AG04450 (cell line): ENCODE data around the gene SLC26A5. TPM values are rescaled to one million over a fixed set of nuclear protein-coding genes. Genes with fewer than 3 reads are reported as not detected.
"Not testable (repeated sequence)": the region's sequence is repeated elsewhere in the genome, so short reads cannot be mapped to it uniquely, and the experiment has no call there.

Experiments
- CTCF ChIA-PET: fragments of 300-600, 350-600 bp; formaldehyde crosslinking; extraction: SDS; loops from one replicate; lab custom pipeline; 2022; ENCODE audit warnings: antibody characterized with exemption, inconsistent platforms; lab: Charles Lee
- POLR2A ChIA-PET: fragments of 350-600 bp; formaldehyde crosslinking; extraction: SDS; loops from one replicate; lab custom pipeline; 2021; ENCODE audit warnings: antibody characterized with exemption, inconsistent platforms; lab: Yijun Ruan, JAX
- DNase-seq: peaks from one replicate; pipeline ENCODE4 v3.0.0-alpha.2; 2011; ENCODE audit warnings: low read depth, low spot score
- H3K27ac ChIP-seq: one replicate; pipeline ENCODE4 v1.5.1; 2012; ENCODE audit warnings: low read depth, low read length, control low read depth
- H3K27me3 ChIP-seq: one replicate; pipeline ENCODE4 v1.6.0; 2012; ENCODE audit warnings: low read length; ENCODE audit not compliant: control insufficient read depth, insufficient read depth
- H3K4me3 ChIP-seq: 2 replicates; pipeline ENCODE4 v1.5.1; 2011; ENCODE audit warnings: mild to moderate bottlenecking, low read depth, low read length, control low read depth
- H3K9me3 ChIP-seq: 2 replicates; pipeline ENCODE4 v1.5.1; 2012; ENCODE audit warnings: low read length; ENCODE audit not compliant: control insufficient read depth, insufficient read depth
- polyA minus RNA-seq: library from RNA; depleted of rRNA, polyadenylated mRNA; stranded (reverse); fragments of >200 nt; gene quantifications from 2 replicates; pipeline ENCODE4 v1.2.3, GENCODE V29; 2011; rRNA and poly(A)+ RNA removed
- polyA plus RNA-seq: library from polyadenylated mRNA; depleted of rRNA; stranded (reverse); fragments of >200 nt; gene quantifications from 2 replicates; pipeline ENCODE4 v1.2.3, GENCODE V29; 2011; rRNA removed
- TF ChIP-seq, protein P1 (sequence below): IDR thresholded peaks from 2 replicates; pipeline ENCODE4 v1.5.1; 2011; ENCODE audit warnings: low read depth, low read length, control low read depth, inconsistent platforms

The SLC26A5 gene, protein sequence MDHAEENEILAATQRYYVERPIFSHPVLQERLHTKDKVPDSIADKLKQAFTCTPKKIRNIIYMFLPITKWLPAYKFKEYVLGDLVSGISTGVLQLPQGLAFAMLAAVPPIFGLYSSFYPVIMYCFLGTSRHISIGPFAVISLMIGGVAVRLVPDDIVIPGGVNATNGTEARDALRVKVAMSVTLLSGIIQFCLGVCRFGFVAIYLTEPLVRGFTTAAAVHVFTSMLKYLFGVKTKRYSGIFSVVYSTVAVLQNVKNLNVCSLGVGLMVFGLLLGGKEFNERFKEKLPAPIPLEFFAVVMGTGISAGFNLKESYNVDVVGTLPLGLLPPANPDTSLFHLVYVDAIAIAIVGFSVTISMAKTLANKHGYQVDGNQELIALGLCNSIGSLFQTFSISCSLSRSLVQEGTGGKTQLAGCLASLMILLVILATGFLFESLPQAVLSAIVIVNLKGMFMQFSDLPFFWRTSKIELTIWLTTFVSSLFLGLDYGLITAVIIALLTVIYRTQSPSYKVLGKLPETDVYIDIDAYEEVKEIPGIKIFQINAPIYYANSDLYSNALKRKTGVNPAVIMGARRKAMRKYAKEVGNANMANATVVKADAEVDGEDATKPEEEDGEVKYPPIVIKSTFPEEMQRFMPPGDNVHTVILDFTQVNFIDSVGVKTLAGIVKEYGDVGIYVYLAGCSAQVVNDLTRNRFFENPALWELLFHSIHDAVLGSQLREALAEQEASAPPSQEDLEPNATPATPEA
- not detected in 2 replicates for polyA plus RNA-seq
- polyA minus RNA-seq = not detected in 2 replicates

DNA sequence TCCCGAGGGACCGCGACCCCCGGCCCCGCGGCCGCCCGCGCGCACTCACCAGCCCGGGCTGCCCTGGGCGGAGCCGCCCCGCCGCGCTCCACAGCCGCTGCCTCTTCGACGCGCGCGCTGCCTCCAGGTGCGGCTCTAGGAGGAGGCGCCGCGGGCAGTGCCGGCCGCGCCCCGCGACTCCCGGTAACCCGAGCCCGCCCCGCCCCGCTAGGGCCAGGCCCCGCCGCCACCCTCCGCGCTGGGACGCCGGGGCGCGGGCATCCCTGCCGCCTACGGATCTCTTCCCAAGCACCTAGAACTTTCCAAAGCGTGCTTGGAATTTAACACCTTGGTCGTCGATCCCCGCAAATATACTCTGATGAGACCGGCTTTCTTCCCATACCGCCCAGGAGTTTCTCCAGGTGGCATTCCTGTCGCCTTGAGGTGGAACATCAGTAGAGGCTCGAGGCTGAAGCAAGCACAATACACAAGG is at the start of gene SLC26A5:
Gene SLC26A5 (minus strand): TSS at position 159 of the 472 bp plus-strand sequence. CDS start 24,693 bp downstream, outside the sequence.
- Histone ChIP-seq H3K27me3 (peaks cover 42% of the 10 kb centered on the region), H3K9me3 (no peaks in the 10 kb centered on the region; the same call in 1 of the 2 replicates), H3K27ac (no peak within 1 kb of the TSS), H3K4me3 (peak within 1 kb of the TSS; percentile 42)
- ChIA-PET CTCF (interaction anchor here (0.5 to 1.4 kb wide), 14 partner anchors 10 to 1131 kb away, joined by 3 to 13 read pairs (median 3); no protein-coding TSS in a partner anchor), POLR2A (no interaction called here)
- DNase-seq = no peak
- TF ChIP-seq, protein P1, sequence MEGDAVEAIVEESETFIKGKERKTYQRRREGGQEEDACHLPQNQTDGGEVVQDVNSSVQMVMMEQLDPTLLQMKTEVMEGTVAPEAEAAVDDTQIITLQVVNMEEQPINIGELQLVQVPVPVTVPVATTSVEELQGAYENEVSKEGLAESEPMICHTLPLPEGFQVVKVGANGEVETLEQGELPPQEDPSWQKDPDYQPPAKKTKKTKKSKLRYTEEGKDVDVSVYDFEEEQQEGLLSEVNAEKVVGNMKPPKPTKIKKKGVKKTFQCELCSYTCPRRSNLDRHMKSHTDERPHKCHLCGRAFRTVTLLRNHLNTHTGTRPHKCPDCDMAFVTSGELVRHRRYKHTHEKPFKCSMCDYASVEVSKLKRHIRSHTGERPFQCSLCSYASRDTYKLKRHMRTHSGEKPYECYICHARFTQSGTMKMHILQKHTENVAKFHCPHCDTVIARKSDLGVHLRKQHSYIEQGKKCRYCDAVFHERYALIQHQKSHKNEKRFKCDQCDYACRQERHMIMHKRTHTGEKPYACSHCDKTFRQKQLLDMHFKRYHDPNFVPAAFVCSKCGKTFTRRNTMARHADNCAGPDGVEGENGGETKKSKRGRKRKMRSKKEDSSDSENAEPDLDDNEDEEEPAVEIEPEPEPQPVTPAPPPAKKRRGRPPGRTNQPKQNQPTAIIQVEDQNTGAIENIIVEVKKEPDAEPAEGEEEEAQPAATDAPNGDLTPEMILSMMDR = no peak

DNA sequence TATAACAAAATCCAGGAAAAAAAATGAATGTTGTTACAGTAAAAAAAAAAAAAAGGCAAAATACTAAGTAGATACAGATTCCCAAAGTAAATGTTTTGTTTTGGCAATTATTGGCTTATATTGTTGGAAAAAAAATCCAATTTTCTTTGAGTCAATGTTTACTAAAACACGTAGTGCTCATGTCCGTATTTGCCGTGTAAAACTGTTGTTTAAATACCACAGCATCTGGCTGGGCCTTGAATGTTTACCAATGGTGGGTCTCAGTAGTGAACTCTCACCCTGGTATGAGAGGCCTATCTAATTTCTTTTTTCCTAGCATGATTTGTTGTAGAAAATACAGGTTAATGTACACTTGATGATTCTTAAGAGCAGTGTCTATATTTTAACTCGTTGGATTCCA is 41.4 kb upstream of the SLC26A5 start:
- ChIA-PET CTCF (no interaction called here), POLR2A (no interaction called here)
- H3K27me3 ChIP-seq = no peaks in the 10 kb centered on the region
- DNase-seq = no peak
- TF ChIP-seq, protein P1 = no peak
- H3K27ac ChIP-seq = no peak overlapping the region
- no peaks in the 10 kb centered on the region for H3K9me3 ChIP-seq
- H3K4me3 ChIP-seq = no peak overlapping the region

DNA sequence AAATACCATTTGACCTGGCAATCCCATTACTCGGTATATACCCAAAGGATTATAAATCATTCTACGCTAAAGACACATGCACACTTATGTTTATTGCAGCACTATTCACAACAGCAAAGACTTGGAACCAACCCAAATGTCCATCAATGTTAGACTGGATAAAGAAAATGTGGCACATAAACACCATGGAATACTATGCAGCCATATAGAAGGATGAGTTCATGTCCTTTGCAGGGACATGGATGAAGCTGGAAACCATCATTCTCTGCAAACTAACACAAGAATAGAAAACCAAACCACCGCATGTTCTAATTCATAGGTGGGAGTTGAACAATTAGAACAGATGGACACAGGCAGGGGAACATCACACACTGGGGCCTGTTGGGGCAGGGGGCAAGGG is 40.9 kb upstream of the SLC26A5 start:
- CTCF ChIA-PET, DNase-seq, H3K27me3 ChIP-seq, H3K27ac ChIP-seq, POLR2A ChIA-PET, H3K4me3 ChIP-seq, H3K9me3 ChIP-seq: not testable (repeated sequence)

DNA sequence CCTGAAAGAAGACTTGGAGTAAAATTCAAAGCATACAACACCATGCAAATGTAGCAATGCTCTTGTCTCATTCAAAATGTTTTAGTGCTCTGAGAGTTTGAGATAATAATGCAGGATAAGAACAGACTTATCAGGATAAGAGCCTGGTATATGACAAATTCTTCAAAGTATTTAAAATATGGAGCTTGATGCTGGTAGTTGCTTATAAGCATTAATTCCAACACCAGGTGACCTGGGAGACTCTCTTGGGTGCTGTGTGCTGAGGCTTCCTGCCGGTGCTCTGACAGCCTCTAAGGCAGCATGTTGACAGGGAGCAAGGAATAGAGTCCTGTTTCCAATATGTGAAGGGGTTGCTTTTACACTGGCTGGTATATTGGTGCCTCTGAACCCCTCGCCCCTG is 34.8 kb upstream of the SLC26A5 start:
- TF ChIP-seq, protein P1 = no peak
- no peak overlapping the region for H3K27ac ChIP-seq
- no peak for DNase-seq
- POLR2A ChIA-PET = no interaction called here
- H3K27me3 ChIP-seq = no peaks in the 10 kb centered on the region
- CTCF ChIA-PET = no interaction called here
- no peak overlapping the region for H3K4me3 ChIP-seq
- no peaks in the 10 kb centered on the region for H3K9me3 ChIP-seq

DNA sequence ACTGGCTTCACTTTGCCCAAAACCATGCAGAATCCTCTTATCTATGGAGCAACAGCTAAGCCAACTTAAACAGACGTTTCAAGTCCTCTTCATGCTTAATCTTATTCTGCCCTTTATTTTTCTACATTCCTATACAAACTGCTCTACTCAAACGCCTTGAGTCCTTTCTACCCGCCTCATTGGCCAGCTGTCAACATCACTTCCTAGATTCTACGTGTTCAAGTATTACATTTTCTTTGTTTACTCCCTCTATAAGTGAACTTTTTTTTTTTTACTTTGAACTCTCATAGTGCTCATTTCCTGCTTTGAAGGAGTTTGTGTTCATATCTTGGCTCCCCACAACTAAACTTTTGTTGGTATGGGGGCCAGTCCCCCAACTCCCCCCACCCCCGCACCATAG is 28.9 kb upstream of the SLC26A5 start:
- no peak for DNase-seq
- TF ChIP-seq, protein P1 = no peak
- Histone ChIP-seq H3K27me3 (no peaks in the 10 kb centered on the region), H3K9me3 (no peaks in the 10 kb centered on the region), H3K4me3 (no peak overlapping the region), H3K27ac (no peak overlapping the region)
- ChIA-PET CTCF (interaction anchor here (0.5 kb wide), 1 partner anchor 40 kb away, joined by 4 read pairs; no protein-coding TSS in a partner anchor), POLR2A (no interaction called here)
